Common myeloid progenitor, CD34-positive (primary cell): ENCODE measurements around the gene GUK1.

ENCODE experiments used
- CTCF ChIA-PET: fragments of 350-600 bp; sonication (Branson Sonifier 250); formaldehyde crosslinking; loops from one replicate; lab custom pipeline; 2021; ENCODE audit warnings: antibody characterized with exemption; lab: Charles Lee
- POLR2A ChIA-PET: fragments of 350-600 bp; sonication (Branson Sonifier 250); formaldehyde crosslinking; loops from one replicate; lab custom pipeline; 2021; ENCODE audit warnings: antibody characterized with exemption; lab: Charles Lee
- DNase-seq, 3 donors: peaks; one replicate each; pipeline versions ENCODE4 v3.0.0 to v3.0.0-alpha.2; 2013
- H3K27ac ChIP-seq, 2 experiments: 1 replicate in 1 of 2; 2 replicates in 1 of 2; pipeline ENCODE4 v1.7.0; 2013; ENCODE audit warnings: inconsistent platforms in 2 of 2, low read length in 2 of 2, mild to moderate bottlenecking in 2 of 2, low read depth in 1 of 2, moderate library complexity in 1 of 2; ENCODE audit not compliant: severe bottlenecking in 2 of 2, insufficient read depth in 1 of 2, poor library complexity in 1 of 2
- H3K27me3 ChIP-seq, 5 experiments: replicated peaks in 2 of 5; 1 replicate in 3 of 5; 2 replicates in 2 of 5; pipeline versions ENCODE4 v1.6.1 to v1.7.0; 2013; ENCODE audit warnings: low read length in 4 of 5, mild to moderate bottlenecking in 2 of 5, moderate library complexity in 2 of 5, inconsistent platforms in 1 of 5; ENCODE audit not compliant: insufficient read depth in 5 of 5, control insufficient read depth in 4 of 5
- H3K36me3 ChIP-seq, 4 experiments: 1 replicate in 2 of 4; 2 replicates in 2 of 4; pipeline versions ENCODE4 v1.6.1 to v1.7.0; 2013; ENCODE audit warnings: low read length in 3 of 4, control low read depth in 1 of 4, mild to moderate bottlenecking in 1 of 4; ENCODE audit not compliant: control insufficient read depth in 4 of 4, insufficient read depth in 4 of 4
- H3K4me1 ChIP-seq, 4 experiments: 1 replicate in 3 of 4; 2 replicates in 1 of 4; pipeline versions ENCODE4 v1.6.1 to v1.7.1; 2013; ENCODE audit warnings: low read length in 3 of 4, mild to moderate bottlenecking in 3 of 4, control low read depth in 1 of 4, inconsistent platforms in 1 of 4, moderate library complexity in 1 of 4; ENCODE audit not compliant: control insufficient read depth in 4 of 4, insufficient read depth in 4 of 4; ENCODE audit errors: control extremely low read depth in 1 of 4
- H3K4me3 ChIP-seq, 7 experiments: 1 replicate in 4 of 7; 2 replicates in 3 of 7; pipeline versions ENCODE4 v1.5.1 to v1.7.0; 2013; ENCODE audit warnings: mild to moderate bottlenecking in 7 of 7, low read length in 6 of 7, moderate library complexity in 6 of 7, inconsistent platforms in 2 of 7, low read depth in 2 of 7, control low read depth in 1 of 7; ENCODE audit not compliant: insufficient read depth in 4 of 7, control insufficient read depth in 1 of 7; ENCODE audit errors: extremely low read depth in 1 of 7
- H3K9me3 ChIP-seq, 5 experiments: 1 replicate in 4 of 5; 2 replicates in 1 of 5; pipeline versions ENCODE4 v1.6.1 to v1.7.1; 2013; ENCODE audit warnings: low read length in 4 of 5, mild to moderate bottlenecking in 2 of 5, inconsistent platforms in 1 of 5, low read depth in 1 of 5, moderate library complexity in 1 of 5; ENCODE audit not compliant: control insufficient read depth in 4 of 5, insufficient read depth in 2 of 5; ENCODE audit errors: control extremely low read depth in 1 of 5
- WGBS: methylation state at CpG from one replicate; pipeline ENCODE4 v1.1.5; 2013; ENCODE audit not compliant: insufficient coverage; 5-methylcytosine and 5-hydroxymethylcytosine counted together

The GUK1 gene

DNA sequence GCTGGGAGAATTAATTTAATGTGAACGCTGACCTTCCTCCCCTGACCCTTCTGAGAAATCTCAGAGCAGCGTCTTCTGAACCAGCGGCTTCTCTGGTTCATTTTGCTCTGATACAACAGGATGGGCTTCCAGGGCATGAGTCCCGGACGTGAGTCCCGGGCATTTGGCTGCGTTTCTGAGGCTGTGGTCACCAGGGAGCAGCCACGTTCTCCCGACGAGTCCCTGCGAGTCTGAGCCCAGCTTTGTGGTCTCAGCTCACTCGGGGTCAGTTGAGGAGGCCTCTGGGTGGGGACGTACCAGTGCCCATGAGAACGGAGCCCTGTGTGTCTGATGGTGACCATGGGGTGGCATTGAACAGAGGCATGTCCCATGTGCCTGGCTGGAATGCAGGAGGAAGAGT, 50.1 kb downstream of the GUK1 start:
- Histone ChIP-seq H3K27me3 (no peaks in the 10 kb centered on the region), H3K36me3 (peaks cover 0 to 2% (median 0%) of the 10 kb centered on the region in 4 experiments), H3K4me3 (no peak overlapping the region), H3K4me1 (no peaks in the 10 kb centered on the region), H3K9me3 (peaks cover 0 to 1% (median 0%) of the 10 kb centered on the region in 5 experiments), H3K27ac (no peak overlapping the region)
- CTCF ChIA-PET, result no interaction called here
- POLR2A ChIA-PET, result no interaction called here
- WGBS, result 86% methylated on average over 9 of the region's 14 CpGs
- DNase-seq, result no peak

DNA sequence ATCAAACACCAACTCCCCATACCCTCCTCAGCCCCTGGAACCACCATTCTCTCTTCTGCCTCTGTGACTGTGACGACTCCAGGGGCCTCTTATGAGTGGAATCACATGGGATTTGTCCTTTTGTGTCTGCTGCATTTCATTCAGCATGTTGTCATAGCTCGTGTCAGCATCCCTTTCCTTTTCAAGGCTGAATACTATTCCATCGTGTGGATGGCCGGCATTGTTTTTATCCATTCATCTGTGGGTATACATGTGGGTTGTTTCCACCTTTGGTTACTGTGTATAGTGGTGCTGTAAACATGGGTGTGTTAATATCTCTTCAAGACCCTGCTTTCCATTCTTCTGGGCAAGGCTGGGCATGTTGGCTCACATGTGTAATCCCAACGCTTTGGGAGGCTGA, 50.7 kb downstream of the GUK1 start:
- Histone ChIP-seq H3K4me3 (no peak overlapping the region), H3K4me1 (no peaks in the 10 kb centered on the region), H3K36me3 (peaks cover 0 to 2% (median 0%) of the 10 kb centered on the region in 4 experiments), H3K9me3 (peaks cover 0 to 1% (median 0%) of the 10 kb centered on the region in 5 experiments), H3K27me3 (no peaks in the 10 kb centered on the region), H3K27ac (no peak overlapping the region)
- no peak for DNase-seq
- ChIA-PET CTCF (no interaction called here), POLR2A (no interaction called here)
- 100% methylated on average over 2 of the region's 5 CpGs for WGBS

DNA sequence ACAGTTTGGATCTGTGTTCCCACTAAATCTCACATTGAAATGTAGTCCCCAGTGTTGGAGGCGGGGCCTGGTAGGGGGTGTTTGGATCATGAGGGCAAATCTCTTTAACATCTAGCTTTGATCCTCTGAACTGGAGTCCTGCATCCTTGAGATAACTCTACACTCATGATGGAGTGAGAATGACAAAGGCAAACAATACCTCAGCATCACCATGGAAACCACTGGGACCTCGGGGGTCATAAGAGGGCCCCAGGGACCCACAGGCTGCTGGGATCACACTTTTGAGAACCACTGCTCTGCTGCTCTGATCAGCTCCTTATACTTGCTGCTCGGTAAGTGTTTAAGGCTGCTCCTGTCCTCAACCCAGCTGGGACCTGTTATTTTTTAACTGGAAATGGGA, 54.4 kb downstream of the GUK1 start:
- peaks cover 0 to 12% (median 2%) of the 10 kb centered on the region in 5 experiments for H3K9me3 ChIP-seq
- H3K27ac ChIP-seq, result no peak overlapping the region
- H3K4me1 ChIP-seq, result no peaks in the 10 kb centered on the region
- WGBS, result 93% methylated on average over 3 of the region's 3 CpGs
- no peak overlapping the region for H3K4me3 ChIP-seq
- H3K27me3 ChIP-seq, result no peaks in the 10 kb centered on the region
- peak in 2 of 3 donors; percentile 54 to 69 for DNase-seq
- H3K36me3 ChIP-seq, result peaks cover 0 to 4% (median 0%) of the 10 kb centered on the region in 4 experiments
- POLR2A ChIA-PET, result no interaction called here
- CTCF ChIA-PET, result no interaction called here

DNA sequence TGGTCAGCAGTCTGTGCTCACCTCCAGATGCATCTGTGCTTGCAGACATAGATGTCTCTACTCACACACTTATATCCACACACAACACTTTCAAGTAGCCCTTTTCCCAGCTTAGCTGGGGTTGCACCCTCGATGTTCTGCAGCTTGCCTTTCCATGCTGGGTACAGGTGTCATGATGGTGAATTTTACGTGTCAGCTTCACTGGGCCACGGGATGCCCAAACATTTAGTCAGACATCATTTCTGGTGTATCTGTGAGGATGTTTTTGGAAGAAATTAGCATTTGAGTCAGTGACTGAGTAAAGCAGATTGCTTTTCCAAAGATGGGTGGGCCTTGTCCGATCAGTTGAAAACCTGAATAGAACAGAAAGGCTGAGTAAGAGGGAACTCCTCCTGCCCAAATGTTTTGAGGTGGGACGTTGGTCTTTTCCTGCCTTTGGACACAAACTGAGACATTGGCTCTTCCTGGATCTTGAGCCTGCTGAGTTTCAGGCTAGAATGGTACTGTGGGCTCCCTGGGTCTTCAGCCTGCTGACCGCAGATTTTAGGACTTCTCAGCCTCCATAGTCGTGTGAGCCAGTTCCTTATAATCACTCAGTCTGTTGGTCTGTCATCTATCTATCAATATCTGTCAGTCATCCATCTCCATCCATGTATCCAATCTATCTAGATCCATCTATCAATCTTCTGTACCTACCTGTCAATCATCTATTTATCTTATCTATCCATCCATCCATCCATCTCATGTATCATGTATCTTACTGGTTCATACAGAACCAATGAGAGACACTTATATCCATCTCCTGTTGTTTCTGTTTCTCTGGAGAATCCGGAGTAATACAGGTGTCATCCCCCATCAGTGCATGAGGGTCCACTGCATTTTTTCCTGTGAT, 55.1 kb downstream of the GUK1 start:
- DNase-seq, result no peak
- no peak overlapping the region for H3K4me3 ChIP-seq
- H3K27me3 ChIP-seq, result no peaks in the 10 kb centered on the region
- H3K36me3 ChIP-seq, result peaks cover 0 to 4% (median 0%) of the 10 kb centered on the region in 4 experiments
- CTCF ChIA-PET, result no interaction called here
- POLR2A ChIA-PET, result no interaction called here
- H3K27ac ChIP-seq, result no peak overlapping the region
- no peaks in the 10 kb centered on the region for H3K4me1 ChIP-seq
- WGBS, result 94% methylated on average over 8 of the region's 8 CpGs
- H3K9me3 ChIP-seq, result peaks cover 2 to 19% (median 3%) of the 10 kb centered on the region in 5 experiments

DNA sequence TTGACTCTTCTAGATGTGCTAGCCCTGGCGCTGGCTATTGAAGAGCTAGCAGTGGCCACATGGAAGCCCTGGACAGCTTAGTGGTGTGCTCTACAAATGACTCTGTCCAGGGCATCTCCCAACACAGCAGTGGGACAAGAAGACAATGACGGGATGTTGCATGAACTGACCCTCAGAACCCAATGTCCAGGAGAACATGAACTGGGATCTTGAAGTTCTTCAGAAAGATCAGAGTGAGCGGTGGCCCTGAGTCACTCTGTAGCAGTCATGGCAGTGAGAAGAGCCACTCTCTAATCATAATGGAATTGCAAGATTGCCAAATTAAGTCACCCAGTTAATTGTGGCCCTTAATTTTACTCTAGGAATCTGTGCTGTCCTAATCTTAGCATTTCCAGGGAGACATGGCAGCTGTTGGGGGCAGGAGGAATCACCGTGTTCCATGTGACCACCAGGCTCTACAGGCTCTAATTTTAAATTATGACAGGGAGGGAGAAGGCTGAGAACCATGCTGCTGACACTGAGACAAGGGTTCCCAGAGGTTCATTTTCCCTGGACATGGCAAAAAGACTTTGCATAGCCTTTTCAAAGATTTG, 57.6 kb downstream of the GUK1 start:
- ChIA-PET POLR2A (no interaction called here), CTCF (interaction anchor here (0.5 kb wide), 1 partner anchor 17 kb away, joined by 3 read pairs; no protein-coding TSS in a partner anchor)
- DNase-seq, result no peak
- Histone ChIP-seq H3K27ac (no peak overlapping the region), H3K36me3 (peaks cover 0 to 2% (median 0%) of the 10 kb centered on the region in 4 experiments), H3K9me3 (peaks cover 2 to 21% (median 3%) of the 10 kb centered on the region in 5 experiments), H3K4me3 (no peak overlapping the region), H3K4me1 (no peaks in the 10 kb centered on the region), H3K27me3 (no peaks in the 10 kb centered on the region)
- WGBS, result 98% methylated on average over 4 of the region's 4 CpGs
